Lower lobe of right lung (tissue), 2 donors: ENCODE data around the gene REL. TPM values are rescaled to one million over a fixed set of nuclear protein-coding genes. Genes with fewer than 3 reads are reported as not detected.
A peak's percentile ranks its signal among the peaks of the same experiment; 100 is the strongest.

ENCODE experiments used
- ATAC-seq, 2 donors: fragments of 200-7000 bp; cut with Tn5 transposase; one replicate each; pipeline ENCODE4 v1.9.1; 2020 to 2022; ENCODE audit warnings: mild to moderate bottlenecking in 2 of 2, moderate library complexity in 2 of 2
- DNase-seq: peaks from one replicate; pipeline ENCODE4 v3.0.0-alpha.2; 2020
- H3K27ac ChIP-seq: fragments of 200-600 bp; one replicate; pipeline ENCODE4 v1.8.0; 2022
- H3K27me3 ChIP-seq: fragments of 200-600 bp; one replicate; pipeline ENCODE4 v1.8.0; 2022; ENCODE audit warnings: low read depth
- H3K36me3 ChIP-seq: fragments of 200-600 bp; one replicate; pipeline ENCODE4 v1.8.0; 2022; ENCODE audit warnings: mild to moderate bottlenecking
- H3K4me1 ChIP-seq: fragments of 200-600 bp; one replicate; pipeline ENCODE4 v1.8.0; 2022
- H3K4me3 ChIP-seq: fragments of 200-600 bp; one replicate; pipeline ENCODE4 v1.8.0; 2022; ENCODE audit warnings: mild to moderate bottlenecking
- H3K9me3 ChIP-seq: fragments of 200-600 bp; one replicate; pipeline ENCODE4 v1.8.0; 2022
- CTCF ChIP-seq: fragments of 200-600 bp; IDR thresholded peaks from one replicate; pipeline ENCODE4 v1.8.0; 2022; ENCODE audit warnings: antibody characterized with exemption, mild to moderate bottlenecking
- intact Hi-C: fragments of 100-400 bp; cut with DNase I; formaldehyde crosslinking; loops from one replicate; pipeline ENCODE4 v1.11.0; 2022
- total RNA-seq: library from RNA; stranded (reverse); fragmentation: NEBNext Ultra II Directional; extraction: Animal tissue kit (Norgen Biotek cat#: 25700); gene quantifications from one replicate; pipeline ENCODE4 v1.2.1, GENCODE V29; 2021
- donor health status: DM: no; HTN: yes; CAD: no; lungs with severe emphysema.

REL gene
- total RNA-seq, 1 donor from 2014 or later = 33.6 TPM

DNA sequence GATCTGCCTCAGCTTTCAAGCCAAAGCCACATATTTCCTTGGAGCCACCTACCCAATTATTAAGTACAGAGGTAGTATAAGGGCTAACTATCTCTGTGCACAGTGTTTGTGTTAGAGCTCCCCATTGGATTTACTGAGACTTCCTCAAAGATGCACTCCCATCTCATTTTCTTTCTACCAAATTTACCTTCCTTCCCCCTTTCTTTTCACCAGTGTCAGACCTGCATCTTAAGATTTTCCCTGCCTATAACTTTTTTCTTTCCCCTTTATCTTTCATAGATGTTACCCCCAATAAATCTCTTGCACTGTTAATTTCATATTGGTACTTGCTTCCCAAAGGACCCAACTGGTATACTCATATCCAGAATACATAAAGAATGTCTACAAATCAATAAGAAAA is 5.9 kb upstream of the REL start:
- Histone ChIP-seq H3K9me3 (no peaks in the 10 kb centered on the region), H3K4me3 (no peak overlapping the region), H3K27ac (no peak overlapping the region), H3K27me3 (no peaks in the 10 kb centered on the region), H3K4me1 (no peaks in the 10 kb centered on the region), H3K36me3 (no peaks in the 10 kb centered on the region)
- intact Hi-C loops = no loop called here
- DNase-seq (no peak), ATAC-seq (no peak)
- TF ChIP-seq CTCF = no peak

DNA sequence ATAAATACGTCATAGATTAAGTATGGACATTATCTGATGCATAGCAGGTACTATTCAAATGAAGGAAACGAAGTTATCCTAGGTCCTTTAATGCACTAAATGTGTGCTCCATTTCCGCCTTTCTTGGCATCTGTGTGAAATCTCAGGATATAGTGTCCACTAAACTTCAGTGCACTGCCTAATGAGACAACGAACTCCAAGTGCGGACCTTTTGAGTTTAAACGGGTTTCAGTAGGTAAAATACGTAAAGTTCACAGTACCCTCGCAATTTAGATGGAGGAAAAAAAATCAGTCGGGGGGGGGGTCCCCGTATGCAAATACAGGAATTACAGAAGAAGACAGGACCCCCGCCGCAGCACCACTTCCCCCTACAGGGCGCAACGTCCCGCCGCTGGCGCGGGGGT is 729 bp upstream of the REL start:
- Histone ChIP-seq H3K9me3 (no peaks in the 10 kb centered on the region), H3K4me3 (peak overlapping the region; percentile 75), H3K36me3 (no peaks in the 10 kb centered on the region), H3K27ac (peak overlapping the region; percentile 97), H3K4me1 (peaks cover 16% of the 10 kb centered on the region), H3K27me3 (no peaks in the 10 kb centered on the region)
- no peak for DNase-seq
- intact Hi-C loops = no loop called here
- peak; percentile 24 for TF ChIP-seq CTCF
- ATAC-seq = peak; percentile 1 to 9

- Histone ChIP-seq H3K4me1 (peaks cover 39% of the 10 kb centered on the region), H3K27ac (peak overlapping the region; percentile 97), H3K36me3 (no peaks in the 10 kb centered on the region), H3K4me3 (peak overlapping the region; percentile 75), H3K27me3 (no peaks in the 10 kb centered on the region), H3K9me3 (no peaks in the 10 kb centered on the region)
- no peak for TF ChIP-seq CTCF
- DNase-seq = no peak
- ATAC-seq = no peak
- intact Hi-C loops = no loop called here
These were observed 1.8 kb downstream of the REL start for GRCh38 chr2:60882971-60883753.

GRCh38 chr2:60883896-60884295 is 2.5 kb downstream of the REL start:
- Histone ChIP-seq H3K27me3 (no peaks in the 10 kb centered on the region), H3K36me3 (no peaks in the 10 kb centered on the region), H3K4me1 (peaks cover 41% of the 10 kb centered on the region), H3K27ac (peak overlapping the region; percentile 97), H3K9me3 (no peaks in the 10 kb centered on the region), H3K4me3 (peak overlapping the region; percentile 75)
- DNase-seq (no peak), ATAC-seq (no peak)
- intact Hi-C loops = no loop called here
- TF ChIP-seq CTCF = no peak

- Histone ChIP-seq H3K9me3 (no peaks in the 10 kb centered on the region), H3K27ac (peak overlapping the region; percentile 97), H3K36me3 (no peaks in the 10 kb centered on the region), H3K27me3 (no peaks in the 10 kb centered on the region), H3K4me3 (peak overlapping the region; percentile 75), H3K4me1 (peaks cover 41% of the 10 kb centered on the region)
- no peak for ATAC-seq
- no peak for DNase-seq
- no peak for TF ChIP-seq CTCF
- intact Hi-C loops = no loop called here
These were observed 3.4 kb downstream of the REL start for GRCh38 chr2:60884800-60885199.
